WTC11 (cell line): ENCODE measurements around the gene ZNF609. TPM values are rescaled to one million over a fixed set of nuclear protein-coding genes. Genes with fewer than 3 reads are reported as not detected.

Experiments used
- AR ChIP-seq: fragments of 250-450 bp; sonication (Bioruptor Pico); IDR thresholded peaks from 2 replicates; pipeline ENCODE4 v1.9.0; 2021; ENCODE audit warnings: mild to moderate bottlenecking
- ARID4B ChIP-seq: sonication (generic); formaldehyde crosslinking; IDR thresholded peaks from 2 replicates; pipeline ENCODE4 v1.8.0; 2023; ENCODE audit warnings: missing genetic modification reagents, mild to moderate bottlenecking, borderline replicate concordance
- ATF6 ChIP-seq: sonication (generic); formaldehyde crosslinking; IDR thresholded peaks from 2 replicates; pipeline ENCODE4 v1.8.1; 2023; ENCODE audit warnings: mild to moderate bottlenecking, missing genetic modification reagents
- CREB1 ChIP-seq: sonication (generic); formaldehyde crosslinking; IDR thresholded peaks from 2 replicates; pipeline ENCODE4 v1.8.0; 2023; ENCODE audit warnings: mild to moderate bottlenecking, missing genetic modification reagents
- EMX1 ChIP-seq: fragments of 250-450 bp; sonication (Bioruptor Pico); IDR thresholded peaks from 2 replicates; pipeline ENCODE4 v1.8.0; 2021; ENCODE audit warnings: mild to moderate bottlenecking
- ESRRA ChIP-seq: sonication (generic); formaldehyde crosslinking; IDR thresholded peaks from 2 replicates; pipeline ENCODE4 v1.8.1; 2022; ENCODE audit warnings: mild to moderate bottlenecking, missing genetic modification reagents, borderline replicate concordance
- ETV6 ChIP-seq: sonication (generic); formaldehyde crosslinking; IDR thresholded peaks from 2 replicates; pipeline ENCODE4 v1.8.1; 2022; ENCODE audit warnings: mild to moderate bottlenecking, missing genetic modification reagents
- FOXJ3 ChIP-seq: sonication (generic); formaldehyde crosslinking; IDR thresholded peaks from 2 replicates; pipeline ENCODE4 v1.9.0; 2021; ENCODE audit warnings: missing genetic modification reagents, mild to moderate bottlenecking, borderline replicate concordance
- GRHL2 ChIP-seq: fragments of 250-450 bp; sonication (Bioruptor Pico); IDR thresholded peaks from 2 replicates; pipeline ENCODE4 v1.8.0; 2022; ENCODE audit warnings: mild to moderate bottlenecking, moderate library complexity; ENCODE audit not compliant: insufficient replicate concordance, severe bottlenecking
- HMGA2 ChIP-seq: fragments of 250-450 bp; sonication (Bioruptor Pico); IDR thresholded peaks from 2 replicates; pipeline ENCODE4 v1.4.0; 2021; ENCODE audit warnings: mild to moderate bottlenecking, moderate library complexity
- HMGXB4 ChIP-seq: sonication (generic); formaldehyde crosslinking; IDR thresholded peaks from 2 replicates; pipeline ENCODE4 v1.8.1; 2023; ENCODE audit warnings: mild to moderate bottlenecking, moderate library complexity, missing genetic modification reagents
- IRF1 ChIP-seq: sonication (generic); formaldehyde crosslinking; IDR thresholded peaks from 2 replicates; pipeline ENCODE4 v1.8.0; 2023; ENCODE audit warnings: missing genetic modification reagents
- NFATC4 ChIP-seq: fragments of 250-450 bp; sonication (Bioruptor Pico); IDR thresholded peaks from 2 replicates; pipeline ENCODE4 v1.9.0; 2021; ENCODE audit warnings: mild to moderate bottlenecking
- NR3C1 ChIP-seq: sonication (generic); formaldehyde crosslinking; conservative IDR thresholded peaks from 2 replicates; pipeline ENCODE4 v1.8.1; 2023; ENCODE audit warnings: low read depth, mild to moderate bottlenecking, missing genetic modification reagents
- OVOL2 ChIP-seq: fragments of 250-450 bp; sonication (Bioruptor Pico); IDR thresholded peaks from 2 replicates; pipeline ENCODE4 v1.9.0; 2021; ENCODE audit warnings: mild to moderate bottlenecking, borderline replicate concordance
- RORB ChIP-seq: fragments of 250-450 bp; sonication (Bioruptor Pico); IDR thresholded peaks from 2 replicates; pipeline ENCODE4 v1.9.0; 2021; ENCODE audit warnings: mild to moderate bottlenecking
- SMAD3 ChIP-seq: sonication (generic); formaldehyde crosslinking; IDR thresholded peaks from 2 replicates; pipeline ENCODE4 v1.8.0; 2022; ENCODE audit warnings: missing genetic modification reagents, mild to moderate bottlenecking, borderline replicate concordance
- SOX15 ChIP-seq: fragments of 250-450 bp; sonication (Bioruptor Pico); IDR thresholded peaks from 2 replicates; pipeline ENCODE4 v1.9.0; 2021; ENCODE audit warnings: mild to moderate bottlenecking
- USF2 ChIP-seq: sonication (generic); formaldehyde crosslinking; IDR thresholded peaks from 2 replicates; pipeline ENCODE4 v1.8.1; 2023; ENCODE audit warnings: mild to moderate bottlenecking, missing genetic modification reagents, moderate library complexity
- ZBTB21 ChIP-seq: sonication (generic); formaldehyde crosslinking; IDR thresholded peaks from 2 replicates; pipeline ENCODE4 v1.8.1; 2023; ENCODE audit warnings: mild to moderate bottlenecking, missing genetic modification reagents, borderline replicate concordance
- ZMAT4 ChIP-seq: fragments of 250-450 bp; sonication (Bioruptor Pico); IDR thresholded peaks from 2 replicates; pipeline ENCODE4 v1.9.0; 2021; ENCODE audit warnings: mild to moderate bottlenecking
- ZNF121 ChIP-seq: sonication (generic); formaldehyde crosslinking; IDR thresholded peaks from 2 replicates; pipeline ENCODE4 v1.8.0; 2023; ENCODE audit warnings: missing genetic modification reagents
- ZNF263 ChIP-seq: sonication (generic); formaldehyde crosslinking; IDR thresholded peaks from 2 replicates; pipeline ENCODE4 v1.8.1; 2022; ENCODE audit warnings: low read depth, mild to moderate bottlenecking, moderate library complexity, missing genetic modification reagents
- ZNF396 ChIP-seq: fragments of 250-450 bp; sonication (Bioruptor Pico); IDR thresholded peaks from 2 replicates; pipeline ENCODE4 v1.8.0; 2021; ENCODE audit warnings: mild to moderate bottlenecking, moderate library complexity, borderline replicate concordance
- ZNF423 ChIP-seq: fragments of 250-450 bp; sonication (Bioruptor Pico); IDR thresholded peaks from 2 replicates; pipeline ENCODE4 v2.1.2; 2022; ENCODE audit warnings: mild to moderate bottlenecking, moderate library complexity
- total RNA-seq: library from RNA; stranded (reverse); gene quantifications from 3 replicates; pipeline ENCODE4 v1.2.3, GENCODE V29; 2021

ZNF609 gene
- total RNA-seq, 1 experiment from 2014 or later, result 47.4 TPM

GRCh38 chr15:64460206-64460723 lies at the start of gene ZNF609 (continued):
- TF ChIP-seq RORB (CRISPR knock-in tag) (no peak), ZNF263 (no peak), SOX15 (CRISPR knock-in tag) (no peak), SMAD3 (CRISPR knock-in tag) (peak; percentile 66; the same call in 1 of the 2 replicates), ARID4B (CRISPR knock-in tag) (no peak), ESRRA (CRISPR knock-in tag) (no peak), NR3C1 (CRISPR knock-in tag) (no peak), ZMAT4 (CRISPR knock-in tag) (no peak), ZNF423 (CRISPR knock-in tag) (no peak), EMX1 (CRISPR knock-in tag) (peak; percentile 79; the same call in 1 of the 2 replicates), ATF6 (CRISPR knock-in tag) (no peak), ETV6 (peak; percentile 79; the same call in 1 of the 2 replicates), GRHL2 (CRISPR knock-in tag) (no peak), CREB1 (CRISPR knock-in tag) (0 out of 2 replicates have a peak, but pooled peaks have one; percentile 64), NFATC4 (CRISPR knock-in tag) (no peak), HMGXB4 (CRISPR knock-in tag) (peak; percentile 80), IRF1 (CRISPR knock-in tag) (no peak), USF2 (CRISPR knock-in tag) (no peak), ZBTB21 (0 out of 2 replicates have a peak, but pooled peaks have one; percentile 53), ZNF121 (CRISPR knock-in tag) (no peak), AR (no peak), OVOL2 (no peak), HMGA2 (no peak), ZNF396 (no peak), FOXJ3 (no peak)
